Lower lobe of right lung (tissue), 2 donors: ENCODE data around the gene WNK1. TPM values are rescaled to one million over a fixed set of nuclear protein-coding genes. Genes with fewer than 3 reads are reported as not detected.
"Not testable (repeated sequence)": the region's sequence is repeated elsewhere in the genome, so short reads cannot be mapped to it uniquely, and the experiment has no call there.

Source experiments
- ATAC-seq, 2 donors: fragments of 200-7000 bp; cut with Tn5 transposase; one replicate each; pipeline ENCODE4 v1.9.1; 2020 to 2022; ENCODE audit warnings: mild to moderate bottlenecking in 2 of 2, moderate library complexity in 2 of 2
- DNase-seq: peaks from one replicate; pipeline ENCODE4 v3.0.0-alpha.2; 2020
- H3K27ac ChIP-seq: fragments of 200-600 bp; one replicate; pipeline ENCODE4 v1.8.0; 2022
- H3K27me3 ChIP-seq: fragments of 200-600 bp; one replicate; pipeline ENCODE4 v1.8.0; 2022; ENCODE audit warnings: low read depth
- H3K36me3 ChIP-seq: fragments of 200-600 bp; one replicate; pipeline ENCODE4 v1.8.0; 2022; ENCODE audit warnings: mild to moderate bottlenecking
- H3K4me1 ChIP-seq: fragments of 200-600 bp; one replicate; pipeline ENCODE4 v1.8.0; 2022
- H3K4me3 ChIP-seq: fragments of 200-600 bp; one replicate; pipeline ENCODE4 v1.8.0; 2022; ENCODE audit warnings: mild to moderate bottlenecking
- H3K9me3 ChIP-seq: fragments of 200-600 bp; one replicate; pipeline ENCODE4 v1.8.0; 2022
- intact Hi-C: fragments of 100-400 bp; cut with DNase I; formaldehyde crosslinking; loops from one replicate; pipeline ENCODE4 v1.11.0; 2022
- total RNA-seq: library from RNA; stranded (reverse); fragmentation: NEBNext Ultra II Directional; extraction: Animal tissue kit (Norgen Biotek cat#: 25700); gene quantifications from one replicate; pipeline ENCODE4 v1.2.1, GENCODE V29; 2021
- TF ChIP-seq, protein P1 (sequence below): fragments of 200-600 bp; IDR thresholded peaks from one replicate; pipeline ENCODE4 v1.8.0; 2022; ENCODE audit warnings: antibody characterized with exemption, mild to moderate bottlenecking
- donor health status: DM: no; HTN: yes; CAD: no; lungs with severe emphysema.

The WNK1 gene
- total RNA-seq, 1 donor from 2014 or later, result 206 TPM

GRCh38 chr12:788288-788687, 35.9 kb downstream of the WNK1 start:
- TF ChIP-seq, protein P1, sequence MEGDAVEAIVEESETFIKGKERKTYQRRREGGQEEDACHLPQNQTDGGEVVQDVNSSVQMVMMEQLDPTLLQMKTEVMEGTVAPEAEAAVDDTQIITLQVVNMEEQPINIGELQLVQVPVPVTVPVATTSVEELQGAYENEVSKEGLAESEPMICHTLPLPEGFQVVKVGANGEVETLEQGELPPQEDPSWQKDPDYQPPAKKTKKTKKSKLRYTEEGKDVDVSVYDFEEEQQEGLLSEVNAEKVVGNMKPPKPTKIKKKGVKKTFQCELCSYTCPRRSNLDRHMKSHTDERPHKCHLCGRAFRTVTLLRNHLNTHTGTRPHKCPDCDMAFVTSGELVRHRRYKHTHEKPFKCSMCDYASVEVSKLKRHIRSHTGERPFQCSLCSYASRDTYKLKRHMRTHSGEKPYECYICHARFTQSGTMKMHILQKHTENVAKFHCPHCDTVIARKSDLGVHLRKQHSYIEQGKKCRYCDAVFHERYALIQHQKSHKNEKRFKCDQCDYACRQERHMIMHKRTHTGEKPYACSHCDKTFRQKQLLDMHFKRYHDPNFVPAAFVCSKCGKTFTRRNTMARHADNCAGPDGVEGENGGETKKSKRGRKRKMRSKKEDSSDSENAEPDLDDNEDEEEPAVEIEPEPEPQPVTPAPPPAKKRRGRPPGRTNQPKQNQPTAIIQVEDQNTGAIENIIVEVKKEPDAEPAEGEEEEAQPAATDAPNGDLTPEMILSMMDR, result no peak
- H3K4me3 ChIP-seq, result no peak overlapping the region
- H3K9me3 ChIP-seq, result no peaks in the 10 kb centered on the region
- no peaks in the 10 kb centered on the region for H3K27me3 ChIP-seq
- intact Hi-C loops, result no loop called here
- no peak overlapping the region for H3K27ac ChIP-seq
- ATAC-seq (no peak), DNase-seq (no peak)
- H3K36me3 ChIP-seq, result no peaks in the 10 kb centered on the region
- H3K4me1 ChIP-seq, result peaks cover 26% of the 10 kb centered on the region

- H3K27ac ChIP-seq, DNase-seq, H3K4me3 ChIP-seq, H3K9me3 ChIP-seq, H3K36me3 ChIP-seq, ATAC-seq, intact Hi-C loops, H3K27me3 ChIP-seq: not testable (repeated sequence)
- peaks cover 31% of the 10 kb centered on the region for H3K4me1 ChIP-seq
Observed at GRCh38 chr12:788762-789161, 36.4 kb downstream of the WNK1 start.

GRCh38 chr12:789852-790563, 37.6 kb downstream of the WNK1 start:
- no peak overlapping the region for H3K4me3 ChIP-seq
- peaks cover 32% of the 10 kb centered on the region for H3K4me1 ChIP-seq
- H3K27ac ChIP-seq, result no peak overlapping the region
- TF ChIP-seq, protein P1, result no peak
- ATAC-seq (peak in 1 of 2 donors; percentile 43), DNase-seq (no peak)
- intact Hi-C loops, result no loop called here
- no peaks in the 10 kb centered on the region for H3K27me3 ChIP-seq
- no peaks in the 10 kb centered on the region for H3K9me3 ChIP-seq
- H3K36me3 ChIP-seq, result no peaks in the 10 kb centered on the region

- intact Hi-C loops, result no loop called here
- no peaks in the 10 kb centered on the region for H3K36me3 ChIP-seq
- TF ChIP-seq, protein P1, result no peak
- H3K27me3 ChIP-seq, result no peaks in the 10 kb centered on the region
- no peak overlapping the region for H3K4me3 ChIP-seq
- H3K27ac ChIP-seq, result no peak overlapping the region
- ATAC-seq (no peak), DNase-seq (no peak)
- H3K9me3 ChIP-seq, result no peaks in the 10 kb centered on the region
- peaks cover 36% of the 10 kb centered on the region for H3K4me1 ChIP-seq
Observed at GRCh38 chr12:790608-791007, 38.2 kb downstream of the WNK1 start.

- Histone ChIP-seq H3K4me3 (no peak overlapping the region), H3K4me1 (peaks cover 41% of the 10 kb centered on the region), H3K36me3 (no peaks in the 10 kb centered on the region), H3K9me3 (no peaks in the 10 kb centered on the region), H3K27me3 (no peaks in the 10 kb centered on the region), H3K27ac (no peak overlapping the region)
- DNase-seq, result no peak
- intact Hi-C loops, result no loop called here
- no peak for ATAC-seq
- TF ChIP-seq, protein P1, result no peak
Observed at GRCh38 chr12:793037-793436, 40.7 kb downstream of the WNK1 start.

- TF ChIP-seq, protein P1, result no peak
- Histone ChIP-seq H3K36me3 (no peaks in the 10 kb centered on the region), H3K4me1 (peaks cover 41% of the 10 kb centered on the region), H3K27me3 (no peaks in the 10 kb centered on the region), H3K4me3 (no peak overlapping the region), H3K9me3 (no peaks in the 10 kb centered on the region), H3K27ac (no peak overlapping the region)
- ATAC-seq, result no peak
- intact Hi-C loops, result no loop called here
- DNase-seq, result no peak
Observed at GRCh38 chr12:793711-794110, 41.3 kb downstream of the WNK1 start.
